Naive thymus-derived CD8-positive, alpha-beta T cell (primary cell): ENCODE data around the gene ABCD1. TPM values are rescaled to one million over a fixed set of nuclear protein-coding genes. Genes with fewer than 3 reads are reported as not detected.
"Not testable (repeated sequence)": the region's sequence is repeated elsewhere in the genome, so short reads cannot be mapped to it uniquely, and the experiment has no call there.

Source experiments
- ATAC-seq, 2 donors: fragments of 150-1000 bp; cut with Tn5 transposase in 1 of 2; sonication (Bioruptor Pico), chemical (Tn5 transposase) in 1 of 2; 1 replicate in 1 of 2; 2 replicates in 1 of 2; pipeline ENCODE4 v1.10.0; 2021; ENCODE audit warnings: mild to moderate bottlenecking in 2 of 2, moderate library complexity in 2 of 2
- POLR2A ChIA-PET: fragments of 350-600 bp; sonication (Branson Sonifier 250); formaldehyde crosslinking; loops from one replicate; lab custom pipeline; 2021; ENCODE audit warnings: antibody characterized with exemption; lab: Charles Lee
- DNase-seq, 10 donors: peaks; one replicate each; pipeline versions ENCODE4 v3.0.0 to v3.0.0-alpha.2; 2020 to 2022
- H3K27ac Mint-ChIP-seq, 10 donors: one replicate each; pipeline ENCODE4 v1.8.0; 2020 to 2022; ENCODE audit warnings: mild to moderate bottlenecking in 10 of 10, mixed read lengths in 10 of 10, moderate library complexity in 4 of 10, inconsistent platforms in 1 of 10
- H3K27me3 Mint-ChIP-seq, 5 donors: one replicate each; pipeline ENCODE4 v1.8.0; 2021 to 2022; ENCODE audit warnings: mixed read lengths in 5 of 5
- H3K36me3 Mint-ChIP-seq, 3 donors: one replicate each; pipeline ENCODE4 v1.8.0; 2020 to 2022; ENCODE audit warnings: mixed read lengths in 3 of 3, mild to moderate bottlenecking in 2 of 3, inconsistent platforms in 1 of 3
- H3K4me1 Mint-ChIP-seq, 4 donors: one replicate each; pipeline ENCODE4 v1.8.0; 2021 to 2022; ENCODE audit warnings: mixed read lengths in 4 of 4
- H3K4me3 Mint-ChIP-seq, 10 donors: one replicate each; pipeline ENCODE4 v1.8.0; 2020 to 2022; ENCODE audit warnings: mild to moderate bottlenecking in 10 of 10, mixed read lengths in 10 of 10, moderate library complexity in 6 of 10, inconsistent platforms in 1 of 10
- H3K9me3 Mint-ChIP-seq, 9 donors: one replicate each; pipeline ENCODE4 v1.8.0; 2020 to 2022; ENCODE audit warnings: mixed read lengths in 9 of 9, mild to moderate bottlenecking in 3 of 9, inconsistent platforms in 1 of 9, moderate library complexity in 1 of 9
- polyA plus RNA-seq, 3 donors: library from polyadenylated mRNA; unstranded; fragments of 300-500 nt; fragmentation: Illumina TruSeq; gene quantifications; one replicate each; pipeline ENCODE4 v1.2.3, GENCODE V29; 2021
- total RNA-seq, 8 experiments: library from RNA in 2 of 8; stranded (reverse) in 2 of 8; gene quantifications; one replicate each; pipeline ENCODE4 v1.2.3 and lab custom pipeline; 2021 to 2026

ABCD1 gene
- total and polyA plus RNA-seq, 5 experiments from 2014 or later = 1.1 to 7.3 (median 2.1) TPM

DNA sequence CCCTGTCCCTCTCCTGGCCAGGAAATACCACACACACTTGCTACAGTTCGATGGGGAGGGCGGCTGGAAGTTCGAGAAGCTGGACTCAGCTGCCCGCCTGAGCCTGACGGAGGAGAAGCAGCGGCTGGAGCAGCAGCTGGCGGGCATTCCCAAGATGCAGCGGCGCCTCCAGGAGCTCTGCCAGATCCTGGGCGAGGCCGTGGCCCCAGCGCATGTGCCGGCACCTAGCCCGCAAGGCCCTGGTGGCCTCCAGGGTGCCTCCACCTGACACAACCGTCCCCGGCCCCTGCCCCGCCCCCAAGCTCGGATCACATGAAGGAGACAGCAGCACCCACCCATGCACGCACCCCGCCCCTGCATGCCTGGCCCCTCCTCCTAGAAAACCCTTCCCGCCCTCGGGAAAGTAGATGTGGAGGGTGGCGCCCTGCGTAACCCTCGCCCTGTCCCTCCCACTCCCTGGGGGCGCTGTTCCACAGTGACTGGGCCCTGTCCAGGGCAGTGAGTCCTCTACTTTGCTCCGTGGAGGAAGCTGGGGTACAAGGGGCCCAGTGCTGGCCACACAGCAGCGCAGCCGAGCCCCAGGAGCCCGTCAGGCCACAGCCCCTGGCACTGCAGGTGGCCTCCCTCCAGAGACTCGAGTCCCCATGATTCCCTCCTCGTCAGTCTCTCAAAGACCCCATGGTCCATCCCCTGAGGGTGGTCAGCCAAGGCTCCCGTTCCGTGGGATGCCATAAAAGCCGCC is 19.0 kb downstream of the ABCD1 start:
- not testable (repeated sequence) for DNase-seq, ATAC-seq, H3K27me3 Mint-ChIP-seq, H3K36me3 Mint-ChIP-seq, H3K27ac Mint-ChIP-seq, H3K9me3 Mint-ChIP-seq
- POLR2A ChIA-PET = interaction anchor here (1.0 kb wide), 1 partner anchor 181 kb away, joined by 3 read pairs; no protein-coding TSS in a partner anchor
- peaks cover 0 to 36% (median 14%) of the 10 kb centered on the region in 4 donors for H3K4me1 Mint-ChIP-seq
- peak overlapping the region in 1 of 10 donors; percentile 7 for H3K4me3 Mint-ChIP-seq

DNA sequence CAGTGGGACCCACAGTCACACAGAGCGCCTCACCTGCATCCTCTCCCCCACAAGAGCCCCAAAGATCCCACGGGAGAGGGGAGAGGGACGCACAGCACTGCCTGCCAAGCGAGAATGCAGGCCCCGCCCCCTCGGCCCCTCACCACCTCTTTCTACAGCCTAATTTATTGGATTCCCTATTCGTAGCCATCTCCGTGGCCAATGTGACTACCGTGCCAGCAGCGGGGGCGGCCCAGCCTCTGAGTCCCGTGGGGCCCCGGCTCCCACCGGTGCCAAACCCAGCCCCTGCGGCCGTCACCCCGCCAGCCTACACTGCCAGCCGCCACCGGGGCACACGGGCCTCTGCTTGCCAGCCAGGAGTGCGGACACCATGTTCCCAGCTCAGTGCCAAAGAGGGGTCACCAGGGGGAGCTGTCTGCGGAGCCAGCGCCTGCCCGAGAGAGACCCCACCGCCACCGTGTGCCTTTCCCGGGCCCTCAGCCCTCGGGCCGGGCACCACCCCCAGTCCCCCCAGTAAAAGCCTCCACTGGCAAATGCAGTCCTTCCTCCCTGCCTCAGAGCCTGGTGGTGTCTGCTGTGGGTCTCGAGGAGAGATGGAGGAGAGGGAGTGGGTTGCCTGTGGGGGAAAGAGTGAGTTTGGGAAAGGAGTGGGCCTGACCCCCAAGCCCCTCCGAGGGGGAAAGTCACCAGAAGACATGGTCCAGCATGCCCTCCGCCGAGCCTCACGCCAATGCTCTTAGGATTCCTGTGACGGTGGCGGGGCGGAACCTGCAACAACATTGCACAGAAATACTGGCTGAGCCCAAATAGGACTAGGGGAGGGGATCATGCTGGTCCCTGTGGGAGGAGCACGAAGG is 19.8 kb downstream of the ABCD1 start:
- peaks cover 0 to 8% (median 3%) of the 10 kb centered on the region in 5 donors for H3K27me3 Mint-ChIP-seq
- POLR2A ChIA-PET = interaction anchor here (1.0 kb wide), 1 partner anchor 180 kb away, joined by 3 read pairs; no protein-coding TSS in a partner anchor
- ATAC-seq (peak in 1 of 2 donors; percentile 27), DNase-seq (peak in 2 of 10 donors; percentile 17 to 40)
- no peaks in the 10 kb centered on the region for H3K9me3 Mint-ChIP-seq
- H3K36me3 Mint-ChIP-seq = no peaks in the 10 kb centered on the region
- H3K4me1 Mint-ChIP-seq = peaks cover 0 to 29% (median 14%) of the 10 kb centered on the region in 4 donors
- H3K27ac Mint-ChIP-seq = peak overlapping the region in 5 of 10 donors; percentile 4 to 56 (median 37)
- H3K4me3 Mint-ChIP-seq = peak overlapping the region in 7 of 10 donors; percentile 7 to 71 (median 57)

DNA sequence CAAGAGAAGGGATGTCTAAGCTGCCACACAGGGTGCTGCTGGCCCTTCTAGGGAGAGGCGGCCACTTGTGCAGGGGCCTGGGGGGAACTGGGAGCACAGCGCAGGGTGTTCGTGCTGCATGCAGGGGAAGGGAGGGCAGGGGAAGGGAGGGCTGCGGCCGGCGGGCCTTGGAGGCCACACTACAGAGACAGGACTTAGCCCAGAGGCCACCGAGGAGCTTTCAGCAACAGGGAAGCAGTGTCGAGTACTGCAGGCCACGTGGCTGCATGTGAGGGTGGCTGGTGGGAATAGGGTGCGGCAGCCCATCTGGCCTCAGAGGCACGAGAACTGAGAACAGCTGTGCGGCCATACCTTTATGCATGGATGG is 20.4 kb downstream of the ABCD1 start:
- H3K36me3 Mint-ChIP-seq, DNase-seq, ATAC-seq, H3K27me3 Mint-ChIP-seq, H3K9me3 Mint-ChIP-seq: not testable (repeated sequence)
- Mint-ChIP-seq H3K27ac (peak overlapping the region in 2 of 10 donors; percentile 21 to 43), H3K4me1 (peaks cover 0 to 24% (median 14%) of the 10 kb centered on the region in 4 donors), H3K4me3 (peak overlapping the region in 6 of 10 donors; percentile 22 to 71 (median 64))
- POLR2A ChIA-PET = interaction anchor here (1.0 kb wide), 1 partner anchor 179 kb away, joined by 3 read pairs; no protein-coding TSS in a partner anchor

DNA sequence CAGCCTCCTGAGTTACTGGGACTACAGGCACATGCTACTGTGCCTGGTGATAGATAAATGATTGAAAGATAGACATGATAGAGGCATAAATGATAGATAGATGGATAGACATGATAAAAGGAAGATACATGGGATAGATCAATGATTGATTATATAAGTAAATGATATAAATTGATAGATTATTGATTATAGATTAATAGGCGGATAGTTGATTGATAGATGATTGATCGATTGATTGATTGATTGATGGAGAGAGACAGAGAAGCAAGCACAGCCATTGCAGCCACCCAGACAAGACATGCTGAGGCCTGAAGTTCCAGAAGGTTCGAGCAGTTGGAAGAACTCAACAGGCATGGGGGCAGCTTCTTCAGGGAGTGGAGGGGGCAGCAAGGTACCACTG is 21.7 kb downstream of the ABCD1 start:
- H3K27me3 Mint-ChIP-seq = peaks cover 0 to 8% (median 3%) of the 10 kb centered on the region in 5 donors
- H3K27ac Mint-ChIP-seq = no peak overlapping the region
- H3K4me1 Mint-ChIP-seq = peaks cover 0 to 14% (median 6%) of the 10 kb centered on the region in 4 donors
- no peak overlapping the region for H3K4me3 Mint-ChIP-seq
- no peak for DNase-seq
- POLR2A ChIA-PET = no interaction called here
- H3K36me3 Mint-ChIP-seq = no peaks in the 10 kb centered on the region
- no peaks in the 10 kb centered on the region for H3K9me3 Mint-ChIP-seq
- no peak for ATAC-seq

DNA sequence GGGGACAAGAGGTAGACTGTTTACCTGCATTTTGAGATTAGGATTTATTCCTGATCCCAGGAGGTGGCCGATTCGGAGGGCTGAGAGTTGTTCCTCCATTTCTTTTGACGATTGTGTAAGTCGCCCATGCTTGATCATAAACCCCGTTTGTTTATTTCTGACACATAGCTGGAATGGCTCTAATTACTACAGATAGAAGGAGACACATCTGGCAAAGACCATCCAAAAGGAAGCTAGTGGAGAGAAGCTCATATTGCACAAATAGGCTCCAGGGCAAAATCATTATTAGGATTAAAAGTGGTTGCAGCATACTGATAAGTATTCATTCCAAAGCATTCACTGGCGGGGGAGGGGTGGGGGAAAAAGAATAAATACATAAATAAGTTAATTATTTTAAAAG is 22.3 kb downstream of the ABCD1 start:
- DNase-seq, H3K4me3 Mint-ChIP-seq, H3K36me3 Mint-ChIP-seq, H3K9me3 Mint-ChIP-seq, H3K27ac Mint-ChIP-seq, H3K27me3 Mint-ChIP-seq, ATAC-seq, POLR2A ChIA-PET: not testable (repeated sequence)
- H3K4me1 Mint-ChIP-seq = peaks cover 0 to 11% (median 6%) of the 10 kb centered on the region in 4 donors

DNA sequence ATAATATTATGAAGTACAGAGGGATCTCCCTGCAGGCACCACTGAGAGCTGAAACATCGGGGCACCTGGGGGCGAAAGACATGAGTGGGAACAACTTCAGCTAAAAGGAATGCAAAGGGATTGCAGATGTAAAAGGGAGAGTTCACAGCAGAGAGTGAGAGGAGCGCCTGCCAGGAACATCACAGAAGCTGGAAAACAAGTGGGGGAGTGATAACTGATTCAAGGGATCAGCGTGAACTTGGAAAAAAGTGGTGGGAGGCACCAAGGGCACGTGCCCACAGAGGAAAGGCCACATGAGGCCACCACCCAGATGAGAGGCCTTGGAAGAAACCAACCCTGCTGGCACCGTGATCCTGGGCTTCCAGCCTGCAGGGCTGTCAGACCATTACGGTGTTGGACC is 24.4 kb downstream of the ABCD1 start:
- H3K36me3 Mint-ChIP-seq, H3K27me3 Mint-ChIP-seq, DNase-seq, H3K4me3 Mint-ChIP-seq, ATAC-seq, POLR2A ChIA-PET, H3K9me3 Mint-ChIP-seq, H3K27ac Mint-ChIP-seq: not testable (repeated sequence)
- peaks cover 0 to 11% (median 5%) of the 10 kb centered on the region in 4 donors for H3K4me1 Mint-ChIP-seq

DNA sequence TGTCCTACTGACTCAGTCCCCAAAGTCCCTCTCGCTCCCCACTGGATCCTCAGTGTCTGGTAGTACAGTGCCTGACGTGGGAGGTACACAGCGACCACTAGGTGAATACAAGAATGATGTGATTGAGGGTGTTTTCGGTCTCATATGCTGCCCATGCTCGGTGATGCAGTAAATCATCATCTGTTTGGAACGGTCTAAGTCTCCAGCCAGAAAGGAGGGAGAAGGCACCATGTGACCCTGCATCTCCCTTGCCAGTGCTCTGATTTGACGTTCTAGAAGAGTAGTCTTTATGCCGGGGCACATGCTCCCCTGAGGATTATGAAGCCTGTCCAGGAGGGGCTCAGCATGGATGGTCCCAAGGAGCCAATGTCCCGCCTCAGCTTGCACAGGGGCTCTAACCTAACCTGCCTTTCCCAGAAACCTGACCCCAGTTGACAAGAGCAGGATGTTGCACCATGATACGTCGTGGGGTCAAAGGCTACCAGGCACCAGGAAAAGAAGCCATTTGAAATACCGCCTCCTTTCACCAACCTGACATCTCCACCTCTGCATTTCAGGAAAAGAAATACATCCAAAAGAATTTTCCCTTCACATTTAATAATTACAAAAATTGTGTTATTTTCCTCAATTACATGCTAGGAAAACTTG is 25.6 kb downstream of the ABCD1 start:
- Mint-ChIP-seq H3K27me3 (peaks cover 0 to 8% (median 3%) of the 10 kb centered on the region in 5 donors), H3K4me1 (peaks cover 0 to 2% (median under 1%) of the 10 kb centered on the region in 4 donors), H3K27ac (no peak overlapping the region), H3K4me3 (no peak overlapping the region), H3K9me3 (no peaks in the 10 kb centered on the region), H3K36me3 (no peaks in the 10 kb centered on the region)
- no peak for DNase-seq
- ATAC-seq = no peak
- POLR2A ChIA-PET = no interaction called here

DNA sequence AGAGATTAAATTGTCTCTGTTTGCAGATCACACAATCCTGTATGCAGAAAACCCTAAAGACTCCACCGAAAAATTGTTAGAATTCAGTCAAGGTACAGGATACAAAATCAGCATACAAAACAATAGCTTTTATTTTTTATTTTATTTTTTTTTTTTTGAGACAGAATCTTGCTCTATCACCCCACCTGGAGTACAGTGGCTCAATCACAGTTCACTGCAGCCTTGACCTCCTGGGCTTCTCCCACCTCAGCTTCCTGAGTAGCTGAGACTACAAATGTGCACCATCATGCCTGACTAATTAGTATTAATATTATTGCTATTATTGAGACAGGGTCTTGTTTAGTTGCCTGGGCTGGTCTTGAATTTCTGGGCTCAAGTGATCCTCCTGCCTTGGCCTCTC is 30.5 kb downstream of the ABCD1 start:
- DNase-seq = no peak
- Mint-ChIP-seq H3K27me3 (no peaks in the 10 kb centered on the region), H3K36me3 (no peaks in the 10 kb centered on the region), H3K9me3 (no peaks in the 10 kb centered on the region), H3K4me1 (peaks cover 0 to 5% (median 0%) of the 10 kb centered on the region in 4 donors), H3K27ac (no peak overlapping the region), H3K4me3 (no peak overlapping the region)
- POLR2A ChIA-PET = interaction anchor here (0.7 to 1.1 kb wide), 2 partner anchors 17 to 193 kb away, joined by 4 to 7 read pairs; no protein-coding TSS in a partner anchor
- no peak for ATAC-seq

DNA sequence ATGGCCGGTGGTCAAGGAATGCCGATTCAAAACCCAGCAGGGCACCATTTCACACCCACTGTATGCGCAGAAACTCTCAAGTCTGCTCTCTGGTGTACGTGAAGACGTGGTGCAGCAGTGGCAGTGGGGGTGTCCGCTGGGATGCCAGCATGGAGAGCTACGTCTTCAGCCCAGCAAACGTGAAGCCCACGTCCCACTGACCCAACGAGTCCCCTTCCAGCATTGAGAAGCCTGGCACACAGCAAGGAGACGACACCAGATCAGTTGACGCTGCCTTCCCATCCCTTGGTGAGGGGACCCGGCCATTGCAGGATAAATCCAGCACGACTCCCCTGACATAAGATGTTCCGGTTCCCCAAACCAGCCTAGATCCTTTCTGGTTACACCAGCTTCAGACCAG is 37.2 kb downstream of the ABCD1 start:
- Mint-ChIP-seq H3K4me1 (peaks cover 5 to 15% (median 15%) of the 10 kb centered on the region in 4 donors), H3K9me3 (no peaks in the 10 kb centered on the region), H3K27ac (no peak overlapping the region), H3K4me3 (no peak overlapping the region), H3K36me3 (no peaks in the 10 kb centered on the region), H3K27me3 (no peaks in the 10 kb centered on the region)
- no peak for DNase-seq
- ATAC-seq = no peak
- POLR2A ChIA-PET = no interaction called here

DNA sequence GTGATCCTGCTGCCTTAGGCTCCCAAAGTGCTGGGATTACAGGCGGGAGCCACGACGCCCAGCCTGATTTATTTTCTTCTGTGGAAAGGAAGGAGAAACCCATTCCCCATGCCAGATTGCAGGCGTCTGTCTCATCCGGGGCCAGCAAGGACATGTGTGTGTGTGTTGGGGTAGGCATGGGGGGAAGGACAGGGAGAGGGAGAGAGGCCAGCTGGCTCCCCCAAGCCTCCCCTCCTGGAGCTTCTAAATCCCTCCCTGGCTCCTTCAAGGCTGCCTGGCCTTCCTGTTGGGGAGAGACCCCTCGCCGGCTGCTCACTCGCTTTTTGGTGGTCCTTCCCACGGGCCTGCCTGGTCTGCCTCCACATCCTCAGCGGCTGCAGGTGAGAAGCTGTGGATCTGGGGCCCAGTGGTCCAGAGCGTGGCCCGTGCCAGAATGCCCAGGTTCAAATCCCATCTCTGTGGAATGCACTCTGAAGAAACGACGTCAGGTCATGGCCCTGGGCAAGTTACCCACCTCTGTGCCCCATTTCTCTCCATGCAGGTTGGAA is 38.0 kb downstream of the ABCD1 start:
- Mint-ChIP-seq H3K4me1 (peaks cover 5 to 15% (median 15%) of the 10 kb centered on the region in 4 donors), H3K9me3 (no peaks in the 10 kb centered on the region), H3K4me3 (no peak overlapping the region), H3K36me3 (no peaks in the 10 kb centered on the region), H3K27me3 (no peaks in the 10 kb centered on the region), H3K27ac (no peak overlapping the region)
- POLR2A ChIA-PET = no interaction called here
- no peak for DNase-seq
- ATAC-seq = no peak

DNA sequence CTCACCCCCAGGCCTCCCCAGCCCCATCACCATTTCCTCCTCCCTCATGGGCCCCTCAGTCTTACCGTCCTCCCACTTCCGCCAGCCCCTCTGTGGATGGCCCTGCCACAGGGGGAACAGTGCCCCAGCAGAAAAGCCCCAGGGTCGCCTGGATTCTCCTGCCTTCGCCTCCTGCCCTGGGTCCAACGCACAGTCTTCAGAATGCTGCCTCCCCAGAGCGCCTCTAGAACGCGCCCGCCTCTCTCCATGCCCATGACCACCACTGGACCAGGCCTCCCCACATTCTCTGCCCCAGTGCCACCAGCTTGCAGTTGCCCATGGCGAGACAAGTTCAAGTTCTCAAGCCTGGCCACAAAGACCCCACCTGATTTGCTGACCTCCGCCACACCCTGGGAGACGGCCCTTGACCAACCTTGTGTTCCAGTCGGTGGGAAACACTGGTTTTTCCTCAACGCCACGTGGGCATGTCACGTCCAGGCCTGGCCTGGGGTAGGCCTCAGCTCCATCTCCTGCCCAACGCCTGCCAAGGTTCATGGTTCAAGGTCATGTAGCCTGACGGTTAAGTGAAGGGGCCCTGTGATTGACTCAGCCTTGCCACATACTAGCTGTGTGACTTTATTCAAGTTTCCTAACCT is 38.8 kb downstream of the ABCD1 start:
- no peaks in the 10 kb centered on the region for H3K36me3 Mint-ChIP-seq
- POLR2A ChIA-PET = no interaction called here
- no peaks in the 10 kb centered on the region for H3K27me3 Mint-ChIP-seq
- DNase-seq (no peak), ATAC-seq (no peak)
- peaks cover 8 to 22% (median 19%) of the 10 kb centered on the region in 4 donors for H3K4me1 Mint-ChIP-seq
- H3K27ac Mint-ChIP-seq = no peak overlapping the region
- peak overlapping the region in 1 of 10 donors; percentile 58 for H3K4me3 Mint-ChIP-seq
- no peaks in the 10 kb centered on the region for H3K9me3 Mint-ChIP-seq
